Fibroblast of lung (primary cell): ENCODE data around the gene TAF1D. TPM values are rescaled to one million over a fixed set of nuclear protein-coding genes. Genes with fewer than 3 reads are reported as not detected.

Source experiments
- DNase-seq, 2 donors: peaks; one replicate each; pipeline versions ENCODE4 v3.0.0 to v3.0.0-alpha.2; 2010; ENCODE audit warnings: low read depth in 2 of 2
- H2AFZ ChIP-seq: 2 replicates; pipeline ENCODE4 v1.5.1; 2012; ENCODE audit warnings: low read length, control low read depth, inconsistent platforms
- H3K27ac ChIP-seq: 2 replicates; pipeline ENCODE4 v1.5.1; 2011; ENCODE audit warnings: low read length, control low read depth; ENCODE audit not compliant: insufficient read depth
- H3K27me3 ChIP-seq: 2 replicates; pipeline ENCODE4 v1.5.1; 2011; ENCODE audit warnings: mild to moderate bottlenecking, low read length; ENCODE audit not compliant: control insufficient read depth, insufficient read depth
- H3K36me3 ChIP-seq: 2 replicates; pipeline ENCODE4 v1.5.1; 2011; ENCODE audit warnings: low read length; ENCODE audit not compliant: control insufficient read depth, insufficient read depth
- H3K4me1 ChIP-seq: 2 replicates; pipeline ENCODE4 v1.5.1; 2011; ENCODE audit warnings: low read length; ENCODE audit not compliant: control insufficient read depth, insufficient read depth; ENCODE audit errors: extremely low read depth
- H3K4me2 ChIP-seq: 2 replicates; pipeline ENCODE4 v1.5.1; 2011; ENCODE audit warnings: low read length, control low read depth; ENCODE audit not compliant: insufficient read depth; ENCODE audit errors: extremely low read depth
- H3K4me3 ChIP-seq, 4 experiments: fragments of 200-600 bp in 1 of 4; sonication (generic) in 1 of 4; replicated peaks in 1 of 4; 2 replicates each; pipeline ENCODE4 v1.5.1; 2011 to 2016; ENCODE audit warnings: low read length in 4 of 4, low read depth in 3 of 4, mild to moderate bottlenecking in 3 of 4, control low read depth in 2 of 4, inconsistent platforms in 1 of 4, mixed read lengths in 1 of 4; ENCODE audit not compliant: insufficient read depth in 1 of 4; ENCODE audit errors: control extremely low read depth in 1 of 4
- H3K79me2 ChIP-seq: 2 replicates; pipeline ENCODE4 v1.5.1; 2012; ENCODE audit warnings: mild to moderate bottlenecking, low read length, inconsistent platforms; ENCODE audit not compliant: control insufficient read depth, insufficient read depth
- H3K9ac ChIP-seq: 2 replicates; pipeline ENCODE4 v1.5.1; 2011; ENCODE audit warnings: mild to moderate bottlenecking, low read length, control low read depth; ENCODE audit not compliant: insufficient read depth
- H3K9me3 ChIP-seq: 2 replicates; pipeline ENCODE4 v1.5.1; 2012; ENCODE audit warnings: low read depth, low read length; ENCODE audit not compliant: control insufficient read depth, insufficient read depth
- H4K20me1 ChIP-seq: 2 replicates; pipeline ENCODE4 v1.5.1; 2011; ENCODE audit warnings: low read length; ENCODE audit not compliant: control insufficient read depth, insufficient read depth; ENCODE audit errors: extremely low read depth
- EZH2 ChIP-seq: IDR thresholded peaks from 2 replicates; pipeline ENCODE4 v1.5.1; 2012; ENCODE audit warnings: low read length, control low read depth, mild to moderate bottlenecking; ENCODE audit errors: missing control alignments
- polyA plus RNA-seq, 2 donors: library from polyadenylated mRNA; depleted of rRNA in 1 of 2; stranded (reverse) in 1 of 2; unstranded in 1 of 2; fragments of >200 nt; gene quantifications; 2 replicates each; pipeline ENCODE4 v1.2.1, GENCODE V29; 2011 to 2012; ENCODE audit warnings: missing spikeins in 1 of 2
- total RNA-seq: library from RNA; depleted of rRNA; stranded (reverse); fragments of >200 nt; gene quantifications from 2 replicates; pipeline ENCODE4 v1.2.1, GENCODE V29; 2014
- TF ChIP-seq, protein P1 (sequence below), 2 donors: IDR thresholded peaks in 1 of 2; conservative IDR thresholded peaks in 1 of 2; 1 replicate in 1 of 2; 2 replicates in 1 of 2; pipeline ENCODE4 v1.5.1; 2011 to 2012; ENCODE audit warnings: low read length in 2 of 2, control low read depth in 1 of 2, inconsistent platforms in 1 of 2, low read depth in 1 of 2, mild to moderate bottlenecking in 1 of 2

Gene TAF1D
- total and polyA plus RNA-seq, 2 donors (not counting 1 experiment from before 2014, with no cell fraction given), result 78.5 to 111 TPM

DNA sequence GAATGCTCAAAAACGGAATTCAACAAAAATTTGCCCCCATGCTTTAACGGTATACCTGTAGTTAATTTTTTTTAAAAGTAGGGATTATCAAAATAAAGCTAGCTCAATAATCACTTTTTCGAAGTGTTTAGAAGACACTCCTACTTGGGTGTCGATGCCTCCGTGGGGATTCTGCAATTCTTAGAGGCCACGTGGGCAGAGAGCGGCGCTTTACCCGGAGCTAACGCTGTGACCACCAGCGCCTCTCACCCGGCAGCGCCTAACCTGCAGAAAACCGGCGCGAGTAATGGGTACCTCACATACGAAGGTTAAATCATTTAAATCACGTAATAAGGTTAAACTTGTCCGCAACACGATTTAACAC, 583 bp downstream of the TAF1D start:
- Histone ChIP-seq H4K20me1 (peaks cover 3% of the 10 kb centered on the region), H3K4me2 (peak overlapping the region; percentile 42), H3K4me1 (peaks cover 4% of the 10 kb centered on the region), H3K36me3 (peaks cover 6% of the 10 kb centered on the region), H3K27me3 (no peaks in the 10 kb centered on the region), H3K9ac (peak overlapping the region; percentile 96), H3K4me3 (peak overlapping the region; percentile 78 to 98 (median 92)), H3K9me3 (no peaks in the 10 kb centered on the region), H3K27ac (peak overlapping the region; percentile 95), H2AFZ (no peak overlapping the region), H3K79me2 (peaks cover 58% of the 10 kb centered on the region)
- TF ChIP-seq, protein P1, sequence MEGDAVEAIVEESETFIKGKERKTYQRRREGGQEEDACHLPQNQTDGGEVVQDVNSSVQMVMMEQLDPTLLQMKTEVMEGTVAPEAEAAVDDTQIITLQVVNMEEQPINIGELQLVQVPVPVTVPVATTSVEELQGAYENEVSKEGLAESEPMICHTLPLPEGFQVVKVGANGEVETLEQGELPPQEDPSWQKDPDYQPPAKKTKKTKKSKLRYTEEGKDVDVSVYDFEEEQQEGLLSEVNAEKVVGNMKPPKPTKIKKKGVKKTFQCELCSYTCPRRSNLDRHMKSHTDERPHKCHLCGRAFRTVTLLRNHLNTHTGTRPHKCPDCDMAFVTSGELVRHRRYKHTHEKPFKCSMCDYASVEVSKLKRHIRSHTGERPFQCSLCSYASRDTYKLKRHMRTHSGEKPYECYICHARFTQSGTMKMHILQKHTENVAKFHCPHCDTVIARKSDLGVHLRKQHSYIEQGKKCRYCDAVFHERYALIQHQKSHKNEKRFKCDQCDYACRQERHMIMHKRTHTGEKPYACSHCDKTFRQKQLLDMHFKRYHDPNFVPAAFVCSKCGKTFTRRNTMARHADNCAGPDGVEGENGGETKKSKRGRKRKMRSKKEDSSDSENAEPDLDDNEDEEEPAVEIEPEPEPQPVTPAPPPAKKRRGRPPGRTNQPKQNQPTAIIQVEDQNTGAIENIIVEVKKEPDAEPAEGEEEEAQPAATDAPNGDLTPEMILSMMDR (conservative IDR thresholded peaks at IDR 0.05 in 1 of 2, IDR thresholded peaks at IDR 0.05 in 1 of 2; ENCODE audit: low read depth in 1 of 2, low read length in 2 of 2), result no peak
- no peak for TF ChIP-seq EZH2
- peak; percentile 57 to 68 for DNase-seq

DNA sequence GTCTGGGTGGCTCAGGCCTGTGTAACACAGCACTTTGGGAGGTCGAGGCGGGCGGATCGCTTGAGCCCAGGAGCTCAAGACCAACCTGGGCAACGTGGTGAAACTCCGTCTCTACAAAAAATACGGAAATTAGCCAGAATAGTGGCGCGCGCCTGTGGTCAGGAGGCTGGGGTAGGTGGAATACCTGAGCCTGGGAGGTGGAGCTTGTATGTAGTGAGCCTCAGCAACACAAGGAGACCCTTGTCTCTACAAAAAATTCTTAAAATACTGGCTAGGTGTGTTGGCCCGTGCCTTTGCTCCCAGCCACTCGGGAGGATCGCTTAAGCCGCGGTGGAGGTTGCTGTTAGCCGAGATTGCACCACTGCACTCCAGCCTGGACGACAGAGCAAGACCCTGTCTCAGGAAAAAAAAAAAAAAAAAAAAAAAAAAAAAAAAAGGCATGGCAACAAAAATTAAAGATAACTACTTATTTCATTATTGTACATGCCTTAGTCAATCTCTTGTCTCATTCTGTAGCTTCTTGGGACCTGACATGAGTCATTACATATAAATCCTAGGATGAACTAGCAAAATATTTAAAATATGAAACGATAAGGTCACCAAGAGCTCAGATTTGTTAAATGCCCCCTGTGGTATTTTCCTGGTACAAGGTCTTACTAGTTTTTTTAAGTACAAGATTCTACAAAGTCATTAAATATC, 1.1 kb downstream of the TAF1D start:
- Histone ChIP-seq H3K4me1 (peaks cover 4% of the 10 kb centered on the region), H3K27ac (peak overlapping the region; percentile 95), H3K9ac (peak overlapping the region; percentile 96), H2AFZ (no peak overlapping the region), H3K9me3 (no peaks in the 10 kb centered on the region), H3K4me2 (peak overlapping the region; percentile 42), H3K4me3 (peak overlapping the region; percentile 78 to 98 (median 92)), H3K36me3 (peaks cover 9% of the 10 kb centered on the region), H4K20me1 (peaks cover 3% of the 10 kb centered on the region), H3K79me2 (peaks cover 64% of the 10 kb centered on the region), H3K27me3 (no peaks in the 10 kb centered on the region)
- TF ChIP-seq EZH2, result no peak
- TF ChIP-seq, protein P1 (conservative IDR thresholded peaks at IDR 0.05 in 1 of 2, IDR thresholded peaks at IDR 0.05 in 1 of 2; ENCODE audit: low read depth in 1 of 2, low read length in 2 of 2), result no peak
- DNase-seq, result peak; percentile 31 to 61

DNA sequence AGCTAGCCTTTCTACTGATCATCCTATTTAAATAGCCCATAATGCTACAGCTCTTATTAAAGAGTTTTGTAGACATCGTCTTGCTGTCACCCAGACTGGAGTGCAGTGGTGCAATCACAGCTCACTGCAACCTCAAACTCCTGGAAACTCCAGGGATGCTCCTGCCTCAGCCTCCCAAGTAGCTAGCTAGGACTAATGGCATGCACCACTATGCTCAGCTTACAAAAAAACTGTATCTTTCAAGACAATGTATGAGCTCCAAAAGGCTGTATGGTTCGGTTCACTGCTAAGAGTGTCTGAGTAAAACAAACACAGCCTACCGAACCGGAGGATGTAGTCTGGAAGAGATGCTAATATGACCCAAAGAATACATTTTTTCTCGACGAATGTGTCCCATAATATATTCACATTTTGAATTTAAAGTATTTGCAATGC, 2.6 kb downstream of the TAF1D start:
- DNase-seq, result peak in 1 of 2 donors; percentile 32
- no peak overlapping the region for H3K27ac ChIP-seq
- H3K79me2 ChIP-seq, result peaks cover 75% of the 10 kb centered on the region
- H3K4me1 ChIP-seq, result peaks cover 4% of the 10 kb centered on the region
- peak overlapping the region; percentile 78 to 98 (median 92) for H3K4me3 ChIP-seq
- peak overlapping the region; percentile 42 for H3K4me2 ChIP-seq
- no peak overlapping the region for H3K9ac ChIP-seq
- H3K36me3 ChIP-seq, result peaks cover 12% of the 10 kb centered on the region
- no peak overlapping the region for H2AFZ ChIP-seq
- TF ChIP-seq, protein P1 (conservative IDR thresholded peaks at IDR 0.05 in 1 of 2, IDR thresholded peaks at IDR 0.05 in 1 of 2; ENCODE audit: low read depth in 1 of 2, low read length in 2 of 2), result no peak
- no peak for TF ChIP-seq EZH2
- H3K9me3 ChIP-seq, result no peaks in the 10 kb centered on the region
- H4K20me1 ChIP-seq, result peaks cover 3% of the 10 kb centered on the region
- H3K27me3 ChIP-seq, result no peaks in the 10 kb centered on the region
